Hepatocyte (in vitro differentiated cells): ENCODE results near the gene PTX4.

Source experiments
- EZH2 ChIP-seq: fragments of 200-600 bp; sonication (generic); IDR thresholded peaks from 2 replicates; pipeline ENCODE4 v1.6.1; 2016; ENCODE audit warnings: antibody characterized with exemption, mild to moderate bottlenecking, borderline replicate concordance
- EZH2phosphoT487 ChIP-seq: fragments of 200-600 bp; sonication (generic); IDR thresholded peaks from one replicate; pipeline ENCODE4 v1.6.1; 2018; ENCODE audit warnings: antibody characterized with exemption, mild to moderate bottlenecking, low read depth, moderate library complexity; ENCODE audit not compliant: unreplicated experiment, severe bottlenecking
- TF ChIP-seq, protein P1 (sequence below): fragments of 200-600 bp; sonication (generic); IDR thresholded peaks from 2 replicates; pipeline ENCODE4 v1.5.1; 2016; ENCODE audit warnings: antibody characterized with exemption, mild to moderate bottlenecking; ENCODE audit not compliant: poor library complexity

DNA sequence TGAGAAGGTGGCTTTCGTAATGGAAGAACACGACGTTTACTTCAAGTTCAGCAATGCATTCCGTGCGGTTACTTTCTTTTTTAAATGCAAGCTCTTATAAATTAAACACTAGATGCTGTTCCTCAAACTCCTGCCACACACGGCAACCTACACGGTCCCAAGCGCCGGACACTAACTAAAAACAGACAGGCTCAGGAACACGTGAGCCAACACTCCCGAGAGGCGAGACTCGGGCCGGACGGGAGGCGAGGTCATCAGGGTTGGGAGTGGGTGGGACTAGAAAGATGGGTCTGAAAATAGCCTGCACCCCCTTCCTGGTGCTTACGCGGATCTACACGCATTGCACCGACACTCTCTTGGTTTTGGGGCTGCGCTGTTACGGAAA lies 20.3 kb downstream of the PTX4 start:
- TF ChIP-seq, protein P1, sequence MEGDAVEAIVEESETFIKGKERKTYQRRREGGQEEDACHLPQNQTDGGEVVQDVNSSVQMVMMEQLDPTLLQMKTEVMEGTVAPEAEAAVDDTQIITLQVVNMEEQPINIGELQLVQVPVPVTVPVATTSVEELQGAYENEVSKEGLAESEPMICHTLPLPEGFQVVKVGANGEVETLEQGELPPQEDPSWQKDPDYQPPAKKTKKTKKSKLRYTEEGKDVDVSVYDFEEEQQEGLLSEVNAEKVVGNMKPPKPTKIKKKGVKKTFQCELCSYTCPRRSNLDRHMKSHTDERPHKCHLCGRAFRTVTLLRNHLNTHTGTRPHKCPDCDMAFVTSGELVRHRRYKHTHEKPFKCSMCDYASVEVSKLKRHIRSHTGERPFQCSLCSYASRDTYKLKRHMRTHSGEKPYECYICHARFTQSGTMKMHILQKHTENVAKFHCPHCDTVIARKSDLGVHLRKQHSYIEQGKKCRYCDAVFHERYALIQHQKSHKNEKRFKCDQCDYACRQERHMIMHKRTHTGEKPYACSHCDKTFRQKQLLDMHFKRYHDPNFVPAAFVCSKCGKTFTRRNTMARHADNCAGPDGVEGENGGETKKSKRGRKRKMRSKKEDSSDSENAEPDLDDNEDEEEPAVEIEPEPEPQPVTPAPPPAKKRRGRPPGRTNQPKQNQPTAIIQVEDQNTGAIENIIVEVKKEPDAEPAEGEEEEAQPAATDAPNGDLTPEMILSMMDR = no peak
- TF ChIP-seq EZH2 (no peak), EZH2phosphoT487 (no peak)
